ENCODE data around the gene NDUFS8.

NDUFS8 gene

DNA sequence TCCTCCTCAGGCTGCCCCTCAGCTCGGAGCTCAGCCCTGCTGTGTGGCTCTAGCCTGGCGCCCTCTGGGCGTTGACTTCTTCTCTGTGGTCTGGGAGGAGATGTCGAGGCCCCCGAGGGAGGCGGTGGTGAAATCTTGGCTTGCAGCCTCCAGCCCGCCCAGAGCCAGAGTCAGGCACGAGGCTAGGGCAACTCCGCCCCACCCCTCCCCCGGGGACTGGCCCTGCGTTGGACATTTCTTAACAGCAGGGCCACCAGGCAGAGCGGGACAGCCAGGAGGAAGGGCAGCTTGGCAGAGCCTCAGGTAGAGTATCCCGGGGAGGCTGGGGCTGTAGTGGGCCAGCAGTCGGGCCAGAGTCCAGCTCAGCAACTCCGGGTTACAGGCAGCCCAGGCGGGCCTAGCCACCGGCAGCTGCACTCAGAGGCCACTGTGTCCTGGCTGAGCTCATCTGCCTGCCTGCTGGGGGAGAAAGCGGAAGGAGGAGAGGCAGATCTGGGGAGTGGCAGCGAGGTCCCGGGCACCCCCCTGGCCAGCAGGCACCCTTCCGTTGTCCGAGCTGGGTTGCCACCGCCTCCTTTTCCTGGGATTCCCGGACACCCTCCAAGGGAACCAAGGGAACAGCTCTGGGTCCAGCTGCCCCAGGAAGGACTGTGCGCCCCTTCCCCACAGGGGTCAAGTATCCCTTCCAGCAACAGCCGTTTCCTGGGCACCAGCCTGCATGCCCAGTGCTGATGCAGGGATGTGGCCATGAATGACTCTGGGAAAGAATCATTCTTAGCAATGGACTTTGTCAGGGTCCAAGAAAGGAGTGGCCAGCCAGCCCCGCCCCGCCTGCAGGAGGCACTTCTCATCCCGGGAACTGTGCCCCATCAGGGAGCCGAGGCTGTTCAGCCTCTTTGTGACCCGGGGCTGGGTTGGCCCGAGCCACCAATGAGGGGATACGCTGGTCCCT, 20.1 kb upstream of the NDUFS8 start, which contains the start of gene ALDH3B1:
Gene ALDH3B1, plus strand, starts transcription at position 238 of the 952 bp plus-strand sequence. CDS start 4,971 bp downstream, outside the sequence.
- no peak within 1 kb of the TSS for H3K4me3 Mint-ChIP-seq
- H3K9me3 Mint-ChIP-seq = no peaks in the 10 kb centered on the region
- H3K4me1 Mint-ChIP-seq = peaks cover 10% of the 10 kb centered on the region
- no peaks in the 10 kb centered on the region for H3K36me3 Mint-ChIP-seq
- no peaks in the 10 kb centered on the region for H3K27me3 Mint-ChIP-seq
- no peak within 1 kb of the TSS for H3K27ac Mint-ChIP-seq

GRCh38 chr11:68011051-68011943, 19.2 kb upstream of the NDUFS8 start:
- Mint-ChIP-seq H3K27ac (peak overlapping the region; percentile 17), H3K4me3 (no peak overlapping the region), H3K27me3 (no peaks in the 10 kb centered on the region)

DNA sequence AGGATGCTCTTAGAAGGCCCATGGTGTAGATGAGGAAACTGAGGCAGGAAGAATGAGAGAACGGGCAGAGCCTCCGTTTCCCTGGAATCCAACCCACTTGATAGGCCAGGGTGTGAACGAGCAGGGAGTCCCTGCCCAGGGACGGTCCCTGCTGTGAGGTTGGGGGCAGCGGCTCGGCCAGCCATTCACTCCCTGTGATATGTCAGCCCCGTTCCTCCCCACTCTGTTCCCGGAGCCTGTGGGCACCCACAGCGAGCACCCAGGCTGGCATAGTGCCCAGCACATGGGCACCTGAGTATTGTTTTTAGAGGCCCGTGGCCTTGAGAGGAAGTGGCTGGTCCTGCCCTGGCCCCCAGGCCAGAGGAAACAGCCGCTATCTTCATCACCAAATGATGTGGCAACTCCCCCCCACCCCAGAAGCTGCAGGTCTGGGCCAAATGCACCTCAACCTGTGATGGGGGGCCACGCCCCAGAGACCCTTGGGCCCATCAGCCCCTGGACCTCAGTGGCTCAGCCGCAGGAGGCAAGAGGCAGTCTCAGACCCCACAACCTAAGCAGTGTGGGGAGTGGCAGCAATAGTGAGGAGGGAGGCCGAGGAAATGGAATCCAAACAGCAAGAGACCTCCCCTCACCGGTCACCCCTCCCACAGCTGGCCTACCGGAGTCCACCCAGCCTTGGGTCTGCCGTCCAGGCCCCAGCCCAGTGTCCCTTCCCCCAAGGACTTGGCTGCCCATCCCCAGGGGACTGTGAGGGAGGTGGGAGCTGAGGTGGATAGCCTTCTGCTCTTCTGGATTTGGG, 18.2 kb upstream of the NDUFS8 start:
- Mint-ChIP-seq H3K36me3 (no peaks in the 10 kb centered on the region), H3K27me3 (no peaks in the 10 kb centered on the region), H3K4me1 (peaks cover 10% of the 10 kb centered on the region), H3K4me3 (no peak overlapping the region), H3K9me3 (no peaks in the 10 kb centered on the region), H3K27ac (no peak overlapping the region)

More at GRCh38 chr11:68011051-68011943, 19.2 kb upstream of the NDUFS8 start:
- no peaks in the 10 kb centered on the region for H3K9me3 Mint-ChIP-seq
- no peaks in the 10 kb centered on the region for H3K36me3 Mint-ChIP-seq
- peaks cover 10% of the 10 kb centered on the region for H3K4me1 Mint-ChIP-seq

DNA sequence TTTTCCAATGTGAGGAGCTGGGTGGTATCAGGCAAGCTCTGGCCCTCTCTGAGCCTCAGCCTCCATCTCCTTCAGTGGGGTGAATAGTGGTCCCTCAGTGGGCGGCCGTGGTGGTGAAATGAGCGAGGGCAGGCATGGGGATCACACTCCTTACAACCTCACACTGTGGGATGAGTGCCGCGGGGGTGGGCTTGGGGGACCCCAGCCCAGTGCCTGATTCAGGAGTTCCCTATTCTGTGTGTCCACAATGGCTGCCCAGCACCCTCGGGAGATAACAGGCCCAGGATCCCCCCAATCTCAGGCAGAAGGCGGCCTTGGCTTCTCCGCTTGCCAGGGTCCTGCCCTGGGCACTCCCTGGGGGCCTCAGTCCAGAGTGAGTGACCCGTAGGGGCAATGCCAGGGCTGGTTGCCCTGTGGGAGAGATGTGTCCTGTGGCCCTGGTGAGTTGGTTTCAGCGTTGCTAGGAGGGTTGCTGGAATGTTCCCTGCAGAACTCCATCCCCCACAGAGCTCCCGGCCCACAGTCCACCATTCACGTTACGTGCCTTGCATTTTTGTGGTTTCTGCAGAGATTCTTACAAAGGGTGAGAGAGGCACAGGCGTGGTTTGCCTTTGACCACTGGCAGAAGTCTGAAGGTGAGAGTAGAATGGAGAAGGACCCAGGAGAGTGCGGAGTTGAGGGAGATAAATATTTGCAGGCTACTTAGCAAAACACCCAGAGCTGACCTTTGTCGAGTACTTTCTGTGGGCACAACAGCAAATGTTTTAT, 17.5 kb upstream of the NDUFS8 start:
- H3K27ac Mint-ChIP-seq = no peak overlapping the region
- no peak overlapping the region for H3K4me3 Mint-ChIP-seq
- no peaks in the 10 kb centered on the region for H3K36me3 Mint-ChIP-seq
- H3K27me3 Mint-ChIP-seq = no peaks in the 10 kb centered on the region
- no peaks in the 10 kb centered on the region for H3K9me3 Mint-ChIP-seq
- H3K4me1 Mint-ChIP-seq = peaks cover 10% of the 10 kb centered on the region

GRCh38 chr11:68013611-68014156, 16.8 kb upstream of the NDUFS8 start:
- Mint-ChIP-seq H3K27ac (no peak overlapping the region), H3K27me3 (no peaks in the 10 kb centered on the region), H3K4me3 (no peak overlapping the region), H3K9me3 (no peaks in the 10 kb centered on the region), H3K36me3 (no peaks in the 10 kb centered on the region), H3K4me1 (peaks cover 9% of the 10 kb centered on the region)

DNA sequence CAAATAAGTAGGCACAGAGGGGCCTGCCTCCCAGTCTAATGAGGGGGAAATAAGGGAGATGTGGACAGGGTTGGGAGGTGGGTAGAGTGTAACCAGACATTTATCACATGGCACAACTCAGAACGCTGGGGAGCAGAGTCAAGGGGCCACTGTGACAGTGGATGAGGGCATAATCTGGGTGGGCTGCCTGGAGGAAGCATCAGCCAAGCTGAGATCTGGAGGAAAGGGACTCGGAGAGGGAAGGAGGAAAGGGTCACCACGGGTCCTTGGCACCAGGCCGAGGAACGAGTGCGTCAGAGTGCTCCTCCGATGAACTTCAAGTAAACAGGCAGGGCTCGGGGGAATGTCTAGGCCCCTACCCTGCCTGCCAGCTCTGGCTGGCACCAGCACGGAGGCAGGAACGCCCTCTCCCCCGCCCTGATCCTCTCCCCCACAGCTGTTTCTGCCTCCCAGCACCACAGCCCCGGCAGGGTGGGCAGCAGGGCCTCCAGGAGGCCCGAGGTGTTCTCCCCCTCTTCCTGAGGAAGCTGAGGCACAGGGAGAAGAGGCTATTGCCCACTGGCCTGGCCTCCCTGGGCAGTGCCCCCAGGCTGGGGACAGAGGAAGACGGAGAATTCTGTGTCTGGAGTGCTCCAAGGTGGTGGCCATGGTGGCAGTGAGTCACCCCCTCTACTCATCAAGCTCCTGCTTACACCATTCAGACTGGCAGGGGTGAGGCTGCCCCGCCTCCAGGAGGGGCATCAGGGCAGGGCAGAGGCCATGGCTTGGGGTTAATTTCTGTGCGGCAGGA, 16.1 kb upstream of the NDUFS8 start:
- Mint-ChIP-seq H3K36me3 (no peaks in the 10 kb centered on the region), H3K27ac (no peak overlapping the region), H3K27me3 (no peaks in the 10 kb centered on the region), H3K4me3 (no peak overlapping the region), H3K9me3 (no peaks in the 10 kb centered on the region), H3K4me1 (peaks cover 4% of the 10 kb centered on the region)

DNA sequence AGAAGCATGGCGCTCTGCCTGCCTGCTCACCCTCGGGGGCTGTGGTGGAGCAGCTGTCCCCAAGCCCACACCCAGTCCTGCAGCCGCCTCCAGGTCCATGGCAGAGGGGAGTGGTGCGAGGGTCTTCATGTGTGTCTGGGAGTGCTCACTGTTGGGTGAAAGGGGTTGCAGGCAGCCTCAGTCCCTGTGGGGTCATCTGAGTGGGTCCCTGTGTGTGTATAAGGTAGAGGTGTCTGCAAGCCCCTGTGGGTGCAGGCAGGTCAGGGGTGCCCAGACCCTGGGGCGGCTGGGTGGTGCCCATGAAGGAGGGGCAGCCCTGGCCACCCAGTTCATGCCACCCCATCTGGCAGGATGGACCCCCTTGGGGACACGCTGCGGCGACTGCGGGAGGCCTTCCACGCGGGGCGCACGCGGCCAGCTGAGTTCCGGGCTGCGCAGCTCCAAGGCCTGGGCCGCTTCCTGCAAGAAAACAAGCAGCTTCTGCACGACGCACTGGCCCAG, 15.5 kb upstream of the NDUFS8 start:
- H3K27me3 Mint-ChIP-seq = no peaks in the 10 kb centered on the region
- no peaks in the 10 kb centered on the region for H3K4me1 Mint-ChIP-seq
- no peaks in the 10 kb centered on the region for H3K9me3 Mint-ChIP-seq
- H3K36me3 Mint-ChIP-seq = no peaks in the 10 kb centered on the region
- no peak overlapping the region for H3K4me3 Mint-ChIP-seq
- H3K27ac Mint-ChIP-seq = no peak overlapping the region

DNA sequence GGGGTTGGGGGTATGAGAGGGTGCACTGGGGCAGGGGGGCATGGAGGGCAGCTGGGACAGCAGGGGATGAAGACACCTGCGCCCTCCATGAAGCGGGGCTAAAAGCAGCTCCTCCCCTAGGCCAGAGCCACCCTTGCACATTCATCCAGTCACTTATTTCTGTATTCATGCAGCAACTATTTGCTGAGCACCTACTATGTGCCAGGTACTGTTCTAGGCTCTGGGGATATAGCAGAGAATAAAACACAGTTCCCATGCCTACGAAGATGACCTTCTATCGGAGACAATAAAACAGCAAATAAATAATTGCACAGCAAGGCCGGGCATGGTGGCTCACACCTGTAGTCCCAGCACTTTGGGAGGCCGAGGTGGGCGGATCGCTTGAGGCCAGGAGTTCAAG, 15.0 kb upstream of the NDUFS8 start:
- H3K36me3 Mint-ChIP-seq = no peaks in the 10 kb centered on the region
- H3K9me3 Mint-ChIP-seq = no peaks in the 10 kb centered on the region
- no peaks in the 10 kb centered on the region for H3K4me1 Mint-ChIP-seq
- no peak overlapping the region for H3K4me3 Mint-ChIP-seq
- no peaks in the 10 kb centered on the region for H3K27me3 Mint-ChIP-seq
- H3K27ac Mint-ChIP-seq = no peak overlapping the region

GRCh38 chr11:68016161-68016903, 14.1 kb upstream of the NDUFS8 start:
- no peaks in the 10 kb centered on the region for H3K9me3 Mint-ChIP-seq
- H3K27me3 Mint-ChIP-seq = no peaks in the 10 kb centered on the region
- no peaks in the 10 kb centered on the region for H3K36me3 Mint-ChIP-seq
- no peak overlapping the region for H3K27ac Mint-ChIP-seq
- no peak overlapping the region for H3K4me3 Mint-ChIP-seq
- H3K4me1 Mint-ChIP-seq = no peaks in the 10 kb centered on the region

DNA sequence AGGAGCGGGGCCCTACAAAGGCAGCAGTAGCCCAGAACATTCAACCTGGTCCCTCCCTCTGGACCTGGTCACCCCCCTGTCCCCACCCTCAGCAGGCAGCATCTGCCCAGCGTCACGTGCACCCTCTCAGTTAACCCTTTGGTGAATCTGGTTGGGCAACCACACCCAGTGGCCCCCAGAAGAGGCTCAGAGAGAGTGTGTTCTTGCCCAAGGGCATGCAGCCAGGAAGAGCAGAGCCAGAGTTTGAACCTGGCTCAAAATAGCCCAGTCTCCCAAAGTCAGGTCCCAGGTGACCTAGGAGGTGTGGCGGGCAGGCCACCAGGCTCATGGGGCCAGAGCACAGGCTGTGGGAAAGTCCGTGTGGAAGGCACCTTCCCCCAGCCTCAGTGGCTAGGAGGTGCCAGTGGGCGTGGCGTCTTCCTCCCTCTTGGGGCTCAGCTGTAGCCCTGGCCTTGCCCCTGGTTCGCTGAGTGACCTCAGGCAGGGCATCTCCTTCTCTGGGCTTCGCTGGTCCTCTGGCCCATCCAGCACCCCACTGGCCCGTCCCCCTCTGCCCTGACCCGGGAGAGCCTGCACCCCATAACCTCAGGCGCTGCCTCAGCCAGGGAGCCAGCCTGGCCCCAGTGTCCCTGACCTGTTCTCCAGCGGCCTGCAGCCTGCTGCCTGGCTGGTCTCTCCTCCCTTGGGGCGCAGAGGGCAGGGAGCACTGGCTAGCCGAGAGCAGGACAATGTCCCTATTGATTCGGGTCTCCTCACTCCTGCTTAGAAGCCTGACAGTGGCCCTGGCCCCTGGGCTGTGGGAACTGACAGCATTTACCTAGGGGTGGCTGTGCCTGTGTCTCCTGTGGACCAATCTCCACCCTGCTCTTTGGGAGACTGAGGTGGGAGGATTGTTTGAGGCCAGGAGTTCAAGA, 13.3 kb upstream of the NDUFS8 start:
- Mint-ChIP-seq H3K9me3 (no peaks in the 10 kb centered on the region), H3K36me3 (no peaks in the 10 kb centered on the region), H3K4me3 (no peak overlapping the region), H3K27ac (no peak overlapping the region), H3K4me1 (no peaks in the 10 kb centered on the region), H3K27me3 (no peaks in the 10 kb centered on the region)

GRCh38 chr11:68017980-68018729, 12.3 kb upstream of the NDUFS8 start:
- Mint-ChIP-seq H3K9me3 (no peaks in the 10 kb centered on the region), H3K27me3 (no peaks in the 10 kb centered on the region), H3K36me3 (no peaks in the 10 kb centered on the region), H3K4me3 (no peak overlapping the region), H3K4me1 (no peaks in the 10 kb centered on the region), H3K27ac (no peak overlapping the region)

GRCh38 chr11:68018730-68019190, 11.7 kb upstream of the NDUFS8 start:
- no peaks in the 10 kb centered on the region for H3K27me3 Mint-ChIP-seq
- no peak overlapping the region for H3K4me3 Mint-ChIP-seq
- H3K4me1 Mint-ChIP-seq = no peaks in the 10 kb centered on the region
- no peaks in the 10 kb centered on the region for H3K36me3 Mint-ChIP-seq
- no peak overlapping the region for H3K27ac Mint-ChIP-seq
- no peaks in the 10 kb centered on the region for H3K9me3 Mint-ChIP-seq
